GM19240 (cell line): ENCODE results near the gene SYT3.

Experiments
- DNase-seq: peaks from one replicate; pipeline ENCODE4 v3.0.0; 2011; ENCODE audit warnings: low spot score; ENCODE audit not compliant: insufficient read length

Gene SYT3

GRCh38 chr19:50639121-50640112 lies at the start of gene SYT3:
SYT3 (minus strand) TSS chr19:50639881; CDS start chr19:50637411, 2,470 bp downstream.
- no peak for DNase-seq

GRCh38 chr19:50688766-50689165 lies 49.1 kb upstream of the SYT3 start:
- no peak for DNase-seq

- no peak for DNase-seq
Observed at GRCh38 chr19:50686310-50687032, 46.8 kb upstream of the SYT3 start.

GRCh38 chr19:50679177-50680125 lies 39.8 kb upstream of the SYT3 start:
- peak; percentile 98 for DNase-seq

DNA sequence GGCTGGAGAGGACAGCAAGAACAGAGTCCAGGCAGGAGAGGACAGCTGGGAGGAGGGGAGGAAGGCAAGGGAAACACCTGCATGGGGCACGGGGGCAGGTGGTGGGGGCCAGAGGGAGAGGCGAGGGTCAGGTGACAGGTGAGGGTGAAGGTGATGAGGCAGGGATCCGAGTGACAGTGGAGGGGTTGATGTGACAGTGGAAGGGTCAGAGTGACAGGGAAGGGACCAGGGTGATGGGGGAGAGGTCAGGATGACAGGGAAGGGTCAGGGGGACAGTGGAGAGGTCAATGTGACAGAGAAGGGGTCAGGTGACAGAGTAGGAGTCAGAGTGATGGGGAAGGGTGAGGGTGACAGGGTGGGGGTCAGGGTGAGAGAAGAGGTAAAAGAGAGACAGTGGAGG lies 38.6 kb upstream of the SYT3 start:
- DNase-seq, result no peak

- no peak for DNase-seq
Observed at GRCh38 chr19:50677636-50678035, 38.0 kb upstream of the SYT3 start.

DNA sequence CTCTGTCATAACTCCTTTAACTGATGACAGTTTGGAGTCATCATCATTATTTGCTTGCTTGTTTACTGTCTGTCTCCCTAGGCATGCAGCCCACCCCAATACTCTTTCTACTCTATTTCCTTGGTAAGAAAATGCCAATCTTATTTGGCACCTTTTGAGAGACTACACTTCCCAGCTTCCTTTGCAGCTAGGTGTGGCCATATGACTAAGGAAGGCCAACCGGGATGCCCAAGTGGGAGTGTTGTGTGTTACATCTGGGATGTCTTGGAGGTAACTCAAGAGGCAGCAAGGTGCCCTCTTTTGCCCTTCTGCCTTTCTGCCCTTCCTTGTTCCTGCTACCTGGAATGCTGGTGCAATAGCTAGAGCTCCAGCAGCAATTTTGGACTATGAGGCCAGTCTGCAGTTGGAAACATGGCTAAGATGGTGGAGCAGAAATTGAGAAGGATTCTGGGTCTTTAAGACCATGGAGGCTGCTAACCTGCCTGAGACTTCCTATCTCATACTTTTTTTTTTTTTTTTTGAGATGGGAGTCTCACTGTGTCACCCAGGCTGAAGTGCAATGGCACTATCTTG lies 37.0 kb upstream of the SYT3 start:
- DNase-seq, result no peak

- DNase-seq, result no peak
Observed at GRCh38 chr19:50673118-50673517, 33.4 kb upstream of the SYT3 start.

- no peak for DNase-seq
Observed at GRCh38 chr19:50670102-50670380, 30.4 kb upstream of the SYT3 start.

DNA sequence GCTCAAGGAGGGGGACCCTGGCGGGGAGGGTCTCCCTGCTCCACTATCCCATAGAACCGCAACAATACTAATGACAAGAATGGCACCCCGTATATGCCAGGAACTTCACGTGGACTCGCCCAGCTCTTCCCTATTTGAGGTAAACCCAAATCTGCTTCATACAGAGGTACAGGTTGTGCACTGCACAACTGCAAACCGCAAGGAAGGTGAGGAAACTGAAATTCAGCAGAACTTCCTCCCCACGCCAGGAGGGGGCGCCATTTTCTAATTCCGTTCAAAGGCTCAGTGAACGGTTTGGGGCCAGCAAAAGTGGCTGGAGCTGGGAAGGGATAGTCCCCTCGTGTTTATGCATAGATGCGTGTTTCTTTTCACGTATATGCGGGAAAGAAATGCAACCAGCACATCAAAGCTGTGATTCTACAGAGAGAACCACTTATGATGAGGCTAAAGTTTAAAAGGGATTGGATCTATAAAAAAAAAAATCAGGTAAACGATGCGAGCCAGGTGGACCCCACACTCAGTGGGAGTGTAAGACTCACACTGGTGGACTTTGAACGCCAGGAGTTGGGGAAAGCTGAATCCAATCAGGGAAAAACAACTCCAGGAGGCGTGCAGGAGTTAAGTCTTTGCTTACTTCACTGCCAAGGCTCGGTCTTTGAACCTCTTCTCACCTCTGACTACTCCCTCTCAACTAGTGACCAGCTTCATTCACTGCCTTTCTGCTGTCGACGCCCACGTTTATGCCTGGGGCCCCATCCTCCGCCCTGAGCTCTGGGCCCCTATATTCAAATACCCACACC lies 29.8 kb upstream of the SYT3 start:
- no peak for DNase-seq

DNA sequence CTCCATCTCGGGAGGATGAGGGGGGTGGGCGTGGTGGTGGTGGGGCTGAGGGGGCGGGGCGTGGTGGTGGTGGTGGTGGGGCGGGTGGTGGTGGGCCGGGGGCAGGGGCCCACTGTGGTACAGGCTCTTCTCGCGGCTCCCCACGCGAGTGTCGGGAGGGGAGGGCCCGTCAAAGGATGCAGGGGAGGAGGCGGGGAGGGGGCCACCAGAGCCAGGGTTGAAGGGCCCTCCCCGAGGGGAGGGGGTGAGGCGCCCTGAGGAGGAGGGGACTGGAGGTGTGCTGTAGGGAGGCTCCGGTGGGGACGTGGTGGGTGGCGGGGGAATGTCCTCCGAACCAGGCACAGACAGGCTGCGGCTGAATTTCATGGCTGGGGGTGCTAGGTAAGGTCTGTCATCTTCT lies 29.2 kb upstream of the SYT3 start:
- DNase-seq, result no peak

- DNase-seq, result no peak
Observed at GRCh38 chr19:50668416-50668815, 28.7 kb upstream of the SYT3 start.

DNA sequence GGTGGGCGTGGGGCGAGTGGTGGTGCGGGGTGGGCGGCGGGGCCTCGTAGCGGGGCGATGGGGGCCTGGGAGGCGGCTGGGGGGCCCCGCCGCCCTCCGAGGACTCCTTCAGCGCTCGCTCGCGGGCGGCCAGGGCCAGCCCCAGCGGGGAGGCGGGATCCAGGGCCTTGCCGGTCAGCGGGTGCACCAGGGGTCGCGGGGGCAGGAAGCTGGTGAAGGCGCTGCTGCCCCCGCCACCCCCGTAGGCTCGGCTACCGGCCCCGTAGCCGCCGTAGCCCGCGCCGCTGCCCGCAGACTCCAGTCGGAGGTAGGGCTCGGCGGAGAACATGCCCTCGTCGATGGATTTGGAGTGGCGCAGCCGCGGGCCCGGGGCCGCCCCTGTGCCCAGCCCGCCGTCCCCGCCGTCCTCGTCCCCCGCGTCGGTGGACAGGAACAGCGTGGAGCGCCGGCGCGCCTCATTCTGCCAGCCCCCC lies 28.1 kb upstream of the SYT3 start:
- DNase-seq, result no peak

DNA sequence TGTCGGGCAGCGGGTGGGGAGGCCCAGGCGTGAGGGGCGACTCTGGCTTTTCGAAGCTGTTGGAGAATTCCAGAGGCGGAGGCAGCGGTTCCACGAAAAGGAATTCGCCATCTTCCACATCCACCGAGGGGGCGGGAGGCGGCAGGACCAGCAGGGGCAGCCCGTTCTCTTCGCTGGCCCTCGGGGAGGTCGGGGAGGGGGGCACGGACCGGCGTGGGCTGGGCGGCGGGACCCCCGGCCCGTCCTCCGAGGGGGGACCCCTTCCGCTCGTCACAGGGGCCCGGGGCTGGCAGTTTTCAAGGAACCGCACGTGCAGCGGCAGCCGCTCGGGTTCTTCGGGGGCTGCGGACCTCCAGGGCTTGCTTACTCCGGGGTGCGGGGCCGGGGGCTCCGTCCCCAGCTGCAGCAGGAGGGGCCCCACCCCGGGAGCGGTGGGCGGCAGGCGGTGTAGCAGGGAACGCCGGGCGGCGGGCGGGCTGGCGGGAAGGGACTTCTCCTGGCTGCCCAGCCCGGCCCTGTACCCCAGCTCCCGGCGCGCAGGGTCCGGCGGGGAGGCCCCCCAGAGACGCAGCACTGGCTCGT lies 27.6 kb upstream of the SYT3 start:
- no peak for DNase-seq

DNA sequence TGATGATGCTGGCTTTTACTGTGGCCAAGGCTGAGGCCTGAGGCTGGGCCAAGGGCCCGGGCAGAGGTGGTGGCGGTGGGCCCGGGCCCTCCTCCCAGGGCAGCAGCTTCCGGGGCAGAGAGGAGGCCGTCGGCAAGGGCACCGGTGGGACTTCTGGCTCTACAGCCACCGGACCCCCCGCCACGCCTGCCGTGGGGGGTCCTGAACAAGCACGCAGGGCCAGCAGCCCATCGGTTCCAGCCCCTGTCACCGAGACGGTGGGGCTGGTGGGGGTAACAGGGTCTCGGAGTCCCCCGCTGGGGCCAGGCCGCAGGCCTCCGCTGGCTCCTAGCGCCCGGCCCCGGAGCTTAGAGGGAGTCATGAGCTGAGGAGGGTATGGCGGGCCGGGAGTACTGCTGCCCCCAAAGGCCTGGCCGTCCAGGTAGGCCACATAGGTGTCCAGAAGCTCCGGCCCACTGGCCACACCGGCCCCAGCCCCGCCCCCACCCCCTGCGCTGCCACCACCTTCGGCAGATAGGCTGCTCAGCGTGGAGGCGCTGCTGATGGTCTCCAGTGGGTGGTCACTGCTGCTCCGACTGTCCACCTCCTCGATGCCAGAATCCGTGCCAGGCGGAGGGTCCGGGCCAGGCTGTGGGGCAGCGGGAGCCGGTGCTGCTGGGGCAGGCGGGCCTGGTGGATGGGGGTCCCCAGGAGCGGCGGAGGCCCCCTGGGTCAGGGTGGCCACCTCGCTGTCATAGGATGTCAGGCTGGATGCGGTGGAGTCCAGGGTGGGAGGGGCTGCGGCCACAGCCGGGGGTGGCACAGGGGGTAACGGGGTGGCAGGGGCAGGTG lies 26.9 kb upstream of the SYT3 start:
- no peak for DNase-seq

- DNase-seq, result no peak
Observed at GRCh38 chr19:50664204-50664603, 24.5 kb upstream of the SYT3 start.

DNA sequence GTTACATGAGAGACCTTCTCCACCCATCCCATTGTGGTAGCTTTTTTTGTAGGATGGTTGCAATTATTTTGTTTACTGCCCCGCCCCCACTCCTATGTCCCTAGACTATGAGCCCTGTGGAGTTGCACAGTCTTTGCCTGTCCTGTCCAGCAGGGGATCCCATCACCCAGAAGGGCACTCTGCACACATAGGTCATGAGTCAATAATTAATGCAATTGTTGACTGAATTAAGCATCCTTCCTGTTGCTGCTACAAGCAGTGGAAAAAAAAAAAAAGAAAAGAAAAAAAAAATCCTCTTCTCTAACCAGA lies 23.8 kb upstream of the SYT3 start:
- DNase-seq, result no peak

- no peak for DNase-seq
Observed at GRCh38 chr19:50662651-50663481, 23.2 kb upstream of the SYT3 start.
